NOMO-1 (cell line): ENCODE measurements around the gene IMPA2.
"Not testable (repeated sequence)": the region's sequence is repeated elsewhere in the genome, so short reads cannot be mapped to it uniquely, and the experiment has no call there.

Experiments used
- DNase-seq, 2 experiments: peaks; one replicate each; lab custom pipeline; 2025; ENCODE audit not compliant: unreplicated experiment in 2 of 2; lab: John Stamatoyannopoulos, UW

The IMPA2 gene

DNA sequence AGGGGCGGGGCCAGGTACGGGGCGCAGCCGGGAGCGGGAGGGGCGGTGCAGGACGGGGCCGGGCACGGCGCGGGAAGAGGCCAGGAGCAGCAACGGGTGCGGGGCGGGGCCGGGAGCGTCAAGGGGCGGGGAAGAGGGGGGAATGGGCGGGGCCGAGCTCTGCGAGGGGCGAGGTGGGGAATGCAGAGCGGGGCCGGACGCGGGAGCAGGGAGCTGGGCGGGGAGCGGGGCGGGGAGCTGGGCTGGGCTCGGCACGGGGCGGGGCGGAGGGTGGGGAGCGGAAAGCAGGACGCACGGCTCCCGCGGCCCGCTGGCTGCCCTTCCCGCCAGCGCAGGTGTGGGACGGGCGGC, at the start of gene IMPA2:
Gene IMPA2 (plus strand): TSS at position 316 of the 351 bp plus-strand sequence. CDS start 163 bp downstream, outside the sequence.
- DNase-seq: no peak

DNA sequence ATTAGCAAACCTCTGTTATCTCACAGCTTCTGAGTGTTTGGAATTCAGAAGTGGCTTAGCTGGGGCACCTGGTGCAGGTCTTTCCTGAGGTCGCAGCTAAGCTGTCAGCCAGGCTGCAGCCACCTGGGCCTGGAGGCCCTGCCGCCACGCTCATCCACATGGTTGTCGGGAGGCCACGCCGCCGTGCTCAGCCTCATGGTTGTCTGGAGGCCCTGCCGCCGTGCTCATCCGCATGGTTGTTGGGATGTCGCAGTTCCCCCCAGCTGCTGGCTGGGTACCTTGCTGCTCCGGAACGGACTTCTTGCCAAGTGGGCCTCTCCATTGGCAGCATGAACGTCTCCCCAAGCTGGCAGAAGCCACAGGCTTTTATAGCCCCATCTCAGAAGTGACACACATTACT, 48.9 kb upstream of the IMPA2 start:
- DNase-seq: no peak

DNA sequence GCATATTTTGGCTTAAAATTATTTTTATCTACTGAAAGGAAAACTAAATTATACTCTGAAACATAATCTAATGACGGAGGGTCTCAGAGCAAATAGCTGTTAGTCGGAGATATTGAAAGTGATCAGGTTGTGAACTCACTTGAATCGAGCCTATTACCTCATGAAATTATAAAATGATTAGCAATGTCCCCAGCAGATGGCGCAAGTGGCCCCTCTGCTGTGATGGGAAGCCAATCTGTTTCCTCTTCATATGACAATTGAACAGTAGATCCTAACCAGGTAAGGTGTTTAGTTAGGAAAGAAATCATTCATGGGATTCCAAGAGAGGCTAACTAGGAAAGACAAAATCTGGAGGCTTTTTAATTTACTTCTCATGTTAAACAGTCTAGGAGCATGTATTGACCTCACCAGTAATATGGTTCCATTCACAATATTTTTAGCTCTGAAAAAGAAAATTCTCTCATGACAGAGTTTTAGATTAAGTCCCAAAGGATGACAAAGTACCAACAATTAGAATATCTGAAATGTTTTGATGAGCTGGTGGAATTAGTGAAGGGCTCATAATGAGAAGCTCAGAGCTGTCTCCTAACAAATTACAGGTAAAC, 43.3 kb upstream of the IMPA2 start:
- DNase-seq: peak; percentile 20 to 65

- no peak for DNase-seq
These were observed 40.4 kb upstream of the IMPA2 start for GRCh38 chr18:11940956-11941355.

- no peak for DNase-seq
These were observed 37.8 kb upstream of the IMPA2 start for GRCh38 chr18:11943551-11943950.

DNA sequence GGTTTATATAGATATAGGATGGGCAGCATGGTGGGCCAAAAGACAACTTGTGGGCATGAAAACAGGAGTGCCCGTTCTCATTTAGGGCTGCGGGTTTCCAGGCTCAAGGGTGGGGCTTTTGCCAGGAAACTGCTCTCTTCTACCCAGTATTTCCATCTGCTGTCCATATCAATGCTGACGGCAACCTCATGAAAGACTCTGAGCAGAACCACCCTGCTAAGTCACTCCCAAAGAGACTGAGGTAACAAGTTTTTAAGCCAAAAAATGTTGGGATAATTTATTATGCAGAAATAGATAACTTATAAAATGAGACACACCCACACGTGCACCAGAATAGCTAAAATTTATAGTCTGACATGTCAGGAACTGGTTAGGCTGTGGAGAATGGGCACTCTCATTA, 37.1 kb upstream of the IMPA2 start:
- no peak for DNase-seq

DNA sequence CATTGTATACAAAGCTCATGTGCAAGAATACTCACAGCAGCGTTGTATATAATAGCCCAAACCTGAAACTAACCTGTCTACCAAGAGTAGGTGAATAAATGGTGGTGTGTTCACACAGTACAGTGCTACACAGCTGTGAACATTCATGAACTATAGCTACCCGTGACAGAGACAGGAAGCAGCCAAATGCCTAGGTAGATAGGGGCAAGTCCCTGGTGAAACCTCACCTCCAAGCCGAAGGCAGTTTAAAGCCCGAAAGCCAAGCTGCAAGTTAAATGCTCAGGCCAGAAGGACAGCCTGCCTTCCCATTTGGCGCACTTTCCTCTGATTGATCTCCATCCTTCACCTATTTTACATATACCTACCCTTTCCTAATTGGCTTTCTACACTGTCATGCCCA, 36.5 kb upstream of the IMPA2 start:
- DNase-seq: no peak

DNA sequence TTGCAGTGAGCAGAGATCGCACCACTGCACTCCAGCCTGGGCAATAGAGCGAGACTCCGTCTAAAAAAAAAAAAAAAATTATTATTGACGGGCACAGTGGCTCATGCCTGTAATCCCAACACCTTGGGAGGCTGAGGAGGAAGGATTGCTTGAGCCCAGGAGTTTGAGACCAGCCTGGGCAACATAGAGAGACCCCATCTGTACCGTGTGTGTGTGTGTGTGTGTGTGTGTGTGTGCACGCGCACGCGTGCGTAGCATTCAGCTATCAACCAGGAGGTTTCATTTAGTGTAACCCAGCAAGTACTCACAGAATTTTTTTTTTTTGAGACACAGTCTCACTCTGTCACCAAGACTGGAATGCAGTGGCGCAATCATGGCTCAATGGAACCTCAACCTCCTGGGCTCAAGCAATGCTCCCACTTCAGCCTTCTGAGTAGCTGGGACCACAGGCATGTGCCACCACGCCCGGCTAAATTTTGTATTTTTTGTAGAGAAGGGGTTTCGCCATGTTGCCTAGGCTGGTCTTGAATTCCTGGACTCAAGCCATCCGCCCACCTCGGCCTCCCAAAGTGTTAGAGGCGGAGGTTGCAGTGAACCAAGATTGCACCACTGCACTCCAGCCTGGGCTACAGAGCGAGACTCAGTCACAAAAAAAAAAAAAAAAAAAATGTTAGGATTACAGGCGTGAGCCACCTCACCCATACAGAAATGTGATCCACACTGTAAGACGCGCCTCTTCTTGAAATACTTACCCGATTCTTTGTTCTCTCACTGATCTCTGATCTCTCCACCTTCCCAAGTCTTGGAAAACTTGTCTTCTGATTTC, 35.3 kb upstream of the IMPA2 start:
- DNase-seq: not testable (repeated sequence)

- DNase-seq: no peak
These were observed 34.6 kb upstream of the IMPA2 start for GRCh38 chr18:11946756-11947155.

DNA sequence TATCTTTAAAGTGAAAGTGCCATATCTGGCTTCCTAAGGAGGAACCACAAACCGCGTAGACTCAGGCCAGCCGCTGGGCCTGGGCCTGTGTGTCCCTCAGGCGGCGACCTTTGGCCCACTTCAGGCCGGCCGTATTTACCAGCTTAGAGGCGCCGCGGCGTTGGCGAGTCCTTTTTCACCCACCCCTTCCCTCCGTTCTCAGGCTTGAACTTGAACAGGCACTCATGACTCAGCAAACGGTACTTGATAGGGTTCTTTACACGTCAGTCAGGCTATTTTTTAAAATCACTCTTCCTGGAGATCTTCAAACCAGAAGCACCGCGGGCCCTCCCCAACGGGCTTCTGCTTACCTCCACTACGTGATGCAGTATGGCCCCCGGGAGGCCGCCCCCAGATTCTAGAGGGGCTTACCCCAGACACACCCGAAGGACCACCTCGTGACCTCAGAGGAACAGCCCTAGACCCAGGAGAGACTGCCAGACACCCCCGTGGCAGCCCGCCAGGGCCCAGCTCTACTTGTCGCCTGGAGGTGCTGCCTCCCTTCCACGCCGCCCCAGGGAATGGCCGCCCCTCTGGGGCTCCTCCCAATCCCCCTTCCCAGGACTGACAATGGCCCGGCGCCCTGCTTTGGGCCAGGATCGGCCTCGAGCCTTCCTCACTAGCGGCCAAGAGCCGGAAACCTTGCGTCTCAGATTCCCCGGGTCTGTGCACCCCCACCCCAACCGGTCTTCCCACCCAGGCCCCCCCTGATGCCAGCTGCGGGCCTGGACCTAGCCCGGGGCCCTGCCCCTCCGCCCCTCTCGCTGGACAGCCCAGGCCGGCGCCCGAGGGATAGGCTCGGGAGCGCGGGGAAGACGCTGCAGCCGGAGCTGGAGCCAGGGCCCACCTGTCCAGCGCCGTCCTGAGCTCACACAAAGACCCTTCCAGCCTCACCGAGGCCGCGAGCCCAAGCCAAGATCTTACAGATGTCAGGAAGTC, 33.8 kb upstream of the IMPA2 start:
- peak; percentile 98 for DNase-seq

GRCh38 chr18:11948852-11949523, 32.3 kb upstream of the IMPA2 start:
- DNase-seq: no peak

- DNase-seq: no peak
These were observed 30.5 kb upstream of the IMPA2 start for GRCh38 chr18:11950824-11951223.

DNA sequence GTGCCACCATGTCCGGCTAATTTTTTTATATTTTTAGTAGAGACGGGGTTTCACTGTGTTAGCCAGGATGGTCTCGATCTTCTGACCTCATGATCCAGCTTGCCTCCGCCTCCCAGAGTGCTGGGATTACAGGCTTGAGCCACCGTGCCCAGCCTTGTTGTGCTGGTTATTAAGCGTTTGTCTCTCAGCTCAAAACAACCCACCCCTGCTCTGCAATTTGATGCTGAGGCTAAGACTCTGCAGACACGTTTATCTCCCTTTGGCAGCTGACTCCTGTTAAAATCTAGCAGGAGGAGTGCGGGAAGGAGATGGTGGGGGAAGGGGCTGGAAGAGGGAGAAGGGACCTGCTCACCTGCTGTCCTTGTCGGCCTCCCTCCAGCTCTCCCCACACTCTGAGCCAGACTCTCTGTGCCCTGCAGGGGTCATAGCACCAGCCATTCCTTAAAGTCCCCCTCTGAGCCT, 29.9 kb upstream of the IMPA2 start:
- DNase-seq: no peak

DNA sequence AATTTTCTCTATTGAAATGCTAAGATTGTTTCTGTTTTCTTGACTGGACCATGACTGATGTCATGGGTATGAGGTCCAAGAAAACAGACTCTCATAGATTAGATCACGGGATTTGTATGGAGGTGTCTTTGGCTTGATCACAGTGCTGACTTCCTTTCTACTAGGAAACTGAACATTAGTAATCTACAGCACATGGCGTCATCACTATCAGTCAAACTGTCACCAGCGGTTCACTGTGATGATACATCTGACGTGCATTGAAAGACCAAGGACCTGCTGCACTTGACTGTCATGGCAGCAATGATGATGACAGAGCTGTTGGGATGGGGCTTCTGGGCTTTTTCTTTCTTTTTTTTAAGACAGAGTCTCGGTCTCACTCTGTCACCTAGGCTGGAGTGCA, 28.2 kb upstream of the IMPA2 start:
- no peak for DNase-seq

DNA sequence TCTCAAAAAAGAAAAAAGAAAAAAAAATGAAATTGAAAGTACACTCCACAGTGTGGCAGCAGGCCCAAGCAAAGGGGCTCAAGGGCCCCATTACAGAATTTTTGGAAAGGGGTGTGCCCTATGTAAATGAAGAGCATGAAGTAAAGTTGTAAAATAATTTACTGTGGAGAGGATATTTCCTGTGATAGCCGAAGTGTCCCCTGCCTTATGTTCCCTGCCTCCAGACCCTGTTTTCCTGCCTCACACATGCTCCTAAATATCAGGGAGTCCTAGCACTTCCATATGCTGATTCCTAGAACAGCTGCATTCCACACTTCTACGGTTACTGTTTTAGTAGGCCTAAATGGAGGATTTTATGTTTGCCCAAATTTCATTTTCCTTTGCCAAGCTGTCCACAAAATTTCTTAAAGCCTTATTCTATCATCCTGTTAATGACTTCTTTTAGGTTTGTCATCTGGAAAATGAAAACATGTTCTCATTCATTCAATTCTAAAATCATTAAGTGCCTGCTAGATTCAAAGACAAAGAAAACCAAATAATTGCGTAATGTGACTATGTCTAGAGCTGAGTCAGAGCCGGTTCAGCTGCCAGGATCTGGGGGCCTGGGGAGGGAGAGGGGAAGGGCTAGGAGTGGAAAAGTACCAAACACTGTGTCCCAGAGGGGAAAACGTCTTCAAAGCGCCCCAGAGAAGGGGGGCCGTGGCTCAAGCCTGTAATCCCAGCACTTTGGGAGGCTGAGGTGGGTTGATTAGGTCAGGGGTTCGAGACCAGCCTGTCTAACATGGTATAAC, 25.9 kb upstream of the IMPA2 start:
- DNase-seq: peak; percentile 16 to 42

DNA sequence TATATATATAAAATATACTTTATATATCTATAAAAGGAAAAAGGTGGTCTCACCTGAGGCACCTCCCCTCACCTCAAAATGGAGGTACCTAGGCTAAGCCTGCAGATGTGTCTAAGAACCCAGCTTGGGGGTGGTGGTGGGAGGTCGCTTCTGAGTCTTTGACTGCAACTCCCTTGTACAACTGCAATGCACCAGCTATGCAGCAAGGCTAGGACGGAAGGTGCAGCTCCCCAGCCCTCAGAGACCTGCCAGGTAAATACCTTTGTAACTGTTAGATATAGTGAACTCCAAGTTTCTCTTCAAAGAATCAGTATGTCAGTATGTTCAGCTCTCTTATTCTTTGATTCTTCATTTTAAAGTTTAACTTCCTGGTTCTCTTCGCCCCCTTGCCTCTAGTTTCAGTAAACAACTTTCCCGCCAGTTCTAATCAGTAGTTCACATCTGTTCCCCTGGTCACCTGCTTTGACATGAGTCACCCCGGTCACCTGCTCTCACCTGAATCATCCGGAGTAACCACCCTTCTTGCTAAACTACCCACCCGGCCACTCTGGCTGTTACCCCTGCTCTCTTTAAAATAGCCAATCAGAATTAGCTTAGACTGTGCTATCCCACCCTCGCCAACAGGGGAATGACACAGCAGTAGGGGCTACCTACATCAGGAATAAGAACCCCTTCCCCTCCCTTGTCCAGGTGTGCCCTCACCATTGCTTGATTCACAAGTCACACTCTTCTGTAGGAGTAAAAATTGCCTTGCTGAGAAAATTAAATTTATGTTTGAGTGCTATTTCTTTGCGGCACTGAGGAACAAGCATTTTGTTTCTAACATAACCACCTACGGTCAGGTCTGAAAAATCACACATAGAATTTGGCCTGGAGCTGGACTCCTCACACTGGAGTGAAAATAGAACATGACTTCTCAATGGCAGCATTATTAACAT, 24.7 kb upstream of the IMPA2 start:
- DNase-seq: no peak

- DNase-seq: no peak
These were observed 23.7 kb upstream of the IMPA2 start for GRCh38 chr18:11957636-11958035.

DNA sequence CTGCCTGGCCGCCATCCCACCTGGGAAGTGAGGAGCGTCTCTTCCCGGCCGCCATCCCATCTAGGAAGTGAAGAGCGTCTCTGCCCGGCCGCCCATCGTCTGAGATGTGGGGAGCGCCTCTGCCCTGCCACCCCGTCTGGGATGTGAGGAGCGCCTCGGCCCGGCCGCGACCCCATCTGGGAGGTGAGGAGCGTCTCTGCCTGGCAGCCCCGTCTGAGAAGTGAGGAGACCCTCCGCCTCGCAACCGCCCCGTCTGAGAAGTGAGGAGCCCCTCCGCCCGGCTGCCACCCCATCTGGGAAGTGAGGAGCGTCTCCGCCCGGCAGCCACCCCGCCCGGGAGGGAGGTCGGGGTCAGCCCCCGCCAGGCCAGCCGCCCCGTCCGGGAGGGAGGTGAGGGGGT, 21.7 kb upstream of the IMPA2 start:
- DNase-seq: not testable (repeated sequence)
